Suprapubic skin (tissue), 4 donors: ENCODE data around the gene CTNND2. TPM values are rescaled to one million over a fixed set of nuclear protein-coding genes. Genes with fewer than 3 reads are reported as not detected.

ENCODE experiments used
- DNase-seq, 2 donors: peaks; one replicate each; pipeline ENCODE4 v3.0.0-alpha.2; 2019; ENCODE audit warnings: low spot score in 2 of 2
- H3K27ac ChIP-seq: fragments of 200-600 bp; sonication (generic); one replicate; pipeline ENCODE4 v1.5.1; 2019
- H3K27me3 ChIP-seq: fragments of 200-600 bp; sonication (generic); one replicate; pipeline ENCODE4 v1.5.1; 2019
- H3K36me3 ChIP-seq: fragments of 200-600 bp; sonication (generic); one replicate; pipeline ENCODE4 v1.5.1; 2019
- H3K4me1 ChIP-seq: fragments of 200-600 bp; sonication (generic); one replicate; pipeline ENCODE4 v1.5.1; 2019
- H3K4me3 ChIP-seq: fragments of 200-600 bp; sonication (generic); one replicate; pipeline ENCODE4 v1.5.1; 2019; ENCODE audit warnings: mild to moderate bottlenecking
- H3K9me3 ChIP-seq: fragments of 200-600 bp; sonication (generic); one replicate; pipeline ENCODE4 v1.5.1; 2019
- EP300 ChIP-seq: sonication (generic); formaldehyde crosslinking; IDR thresholded peaks from one replicate; pipeline ENCODE4 v1.6.1; 2017; ENCODE audit warnings: antibody characterized with exemption
- POLR2A ChIP-seq, 2 donors: fragments of 450-650 bp; IDR thresholded peaks; one replicate each; pipeline ENCODE4 v1.6.1; 2017; ENCODE audit warnings: antibody characterized with exemption in 2 of 2, mild to moderate bottlenecking in 2 of 2, moderate library complexity in 2 of 2
- POLR2AphosphoS5 ChIP-seq, 3 donors: sonication (generic); formaldehyde crosslinking; IDR thresholded peaks; one replicate each; pipeline ENCODE4 v1.6.1; 2017; ENCODE audit warnings: antibody characterized with exemption in 3 of 3
- WGBS: methylation state at CpG from one replicate; pipeline ENCODE4 v1.1.5; 2018; 5-methylcytosine and 5-hydroxymethylcytosine counted together
- total RNA-seq, 4 donors: library from RNA; depleted of rRNA; stranded (reverse); fragments of >200 nt; gene quantifications; one replicate each; pipeline ENCODE4 v1.1.0, GENCODE V29; 2016
- TF ChIP-seq, protein P1 (sequence below), 2 donors: fragments of 200-600 bp in 1 of 2; fragments of 450-650 bp in 1 of 2; sonication (generic) in 1 of 2; IDR thresholded peaks; one replicate each; pipeline ENCODE4 v1.5.1; 2016 to 2019; ENCODE audit warnings: antibody characterized with exemption in 2 of 2, mild to moderate bottlenecking in 1 of 2, moderate library complexity in 1 of 2

Gene CTNND2
- total RNA-seq, 4 donors from 2014 or later: 0.40 to 3.8 (median 2.2) TPM

DNA sequence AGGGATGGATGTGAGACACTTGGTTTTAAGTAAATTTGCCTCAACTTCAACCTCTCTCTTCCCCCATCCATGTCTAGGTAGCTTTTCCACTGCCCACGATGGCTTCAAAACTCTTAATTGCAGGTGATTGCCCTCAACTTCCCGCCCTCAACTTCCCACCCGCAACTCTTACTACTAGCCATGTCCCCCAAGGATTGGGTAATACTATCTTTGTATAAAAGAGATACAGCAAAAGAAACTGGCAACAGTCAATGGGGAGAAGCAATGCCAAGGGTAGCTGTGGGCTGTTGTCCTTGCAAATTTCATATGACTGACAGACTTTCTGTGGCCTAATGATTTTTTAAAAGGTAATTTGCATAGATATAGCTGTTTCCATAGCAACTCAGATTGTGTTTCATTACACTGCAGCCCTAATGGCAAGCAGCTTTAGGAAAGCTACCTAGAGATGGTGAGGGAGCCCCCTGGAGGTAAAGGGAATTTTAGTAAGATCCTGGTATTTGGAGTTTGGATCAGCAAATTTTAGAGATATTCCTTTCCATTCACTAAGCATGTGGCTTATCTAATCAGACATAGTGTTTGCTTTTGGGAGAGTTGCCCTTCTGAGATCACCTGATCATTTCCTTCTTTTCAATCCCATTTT, 721.7 kb downstream of the CTNND2 start:
- 63% methylated on average over 3 of the region's 3 CpGs for WGBS
- no peaks in the 10 kb centered on the region for H3K4me1 ChIP-seq
- no peaks in the 10 kb centered on the region for H3K27me3 ChIP-seq
- DNase-seq: no peak
- TF ChIP-seq, protein P1, sequence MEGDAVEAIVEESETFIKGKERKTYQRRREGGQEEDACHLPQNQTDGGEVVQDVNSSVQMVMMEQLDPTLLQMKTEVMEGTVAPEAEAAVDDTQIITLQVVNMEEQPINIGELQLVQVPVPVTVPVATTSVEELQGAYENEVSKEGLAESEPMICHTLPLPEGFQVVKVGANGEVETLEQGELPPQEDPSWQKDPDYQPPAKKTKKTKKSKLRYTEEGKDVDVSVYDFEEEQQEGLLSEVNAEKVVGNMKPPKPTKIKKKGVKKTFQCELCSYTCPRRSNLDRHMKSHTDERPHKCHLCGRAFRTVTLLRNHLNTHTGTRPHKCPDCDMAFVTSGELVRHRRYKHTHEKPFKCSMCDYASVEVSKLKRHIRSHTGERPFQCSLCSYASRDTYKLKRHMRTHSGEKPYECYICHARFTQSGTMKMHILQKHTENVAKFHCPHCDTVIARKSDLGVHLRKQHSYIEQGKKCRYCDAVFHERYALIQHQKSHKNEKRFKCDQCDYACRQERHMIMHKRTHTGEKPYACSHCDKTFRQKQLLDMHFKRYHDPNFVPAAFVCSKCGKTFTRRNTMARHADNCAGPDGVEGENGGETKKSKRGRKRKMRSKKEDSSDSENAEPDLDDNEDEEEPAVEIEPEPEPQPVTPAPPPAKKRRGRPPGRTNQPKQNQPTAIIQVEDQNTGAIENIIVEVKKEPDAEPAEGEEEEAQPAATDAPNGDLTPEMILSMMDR (IDR thresholded peaks at IDR 0.05): peak in 1 of 2 donors; percentile 7
- no peak for TF ChIP-seq EP300
- no peak overlapping the region for H3K27ac ChIP-seq
- H3K9me3 ChIP-seq: no peaks in the 10 kb centered on the region
- H3K4me3 ChIP-seq: no peak overlapping the region
- no peaks in the 10 kb centered on the region for H3K36me3 ChIP-seq

DNA sequence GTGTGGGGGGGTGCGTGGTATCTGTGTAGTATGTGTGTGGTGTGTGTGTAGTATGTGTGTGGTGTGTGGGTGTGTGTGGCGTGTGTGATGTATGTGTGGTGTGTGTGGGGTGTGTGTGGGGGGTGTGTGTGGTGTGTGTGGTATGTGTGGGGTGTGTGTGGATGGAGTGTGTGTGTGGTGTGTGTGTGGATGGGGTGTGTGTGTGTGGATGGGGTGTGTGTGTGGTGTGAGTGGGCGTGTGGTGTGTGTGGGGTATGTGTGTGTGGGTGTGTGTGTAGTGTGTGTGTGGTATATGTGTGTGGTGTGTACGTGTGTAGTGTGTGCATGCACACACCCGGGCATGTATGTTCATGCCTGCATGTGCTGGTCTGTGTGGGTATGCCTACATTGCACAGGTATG, 722.3 kb downstream of the CTNND2 start:
- H3K4me1 ChIP-seq: no peaks in the 10 kb centered on the region
- H3K27ac ChIP-seq: no peak overlapping the region
- no peaks in the 10 kb centered on the region for H3K36me3 ChIP-seq
- H3K9me3 ChIP-seq: no peaks in the 10 kb centered on the region
- no peak for DNase-seq
- no peak for TF ChIP-seq POLR2A (IDR thresholded peaks at IDR 0.05)
- no peak for TF ChIP-seq POLR2AphosphoS5 (IDR thresholded peaks at IDR 0.05)
- no peak for TF ChIP-seq EP300
- TF ChIP-seq, protein P1 (IDR thresholded peaks at IDR 0.05): no peak
- no peak overlapping the region for H3K4me3 ChIP-seq
- WGBS: 68% methylated on average over 5 of the region's 5 CpGs
- H3K27me3 ChIP-seq: no peaks in the 10 kb centered on the region

DNA sequence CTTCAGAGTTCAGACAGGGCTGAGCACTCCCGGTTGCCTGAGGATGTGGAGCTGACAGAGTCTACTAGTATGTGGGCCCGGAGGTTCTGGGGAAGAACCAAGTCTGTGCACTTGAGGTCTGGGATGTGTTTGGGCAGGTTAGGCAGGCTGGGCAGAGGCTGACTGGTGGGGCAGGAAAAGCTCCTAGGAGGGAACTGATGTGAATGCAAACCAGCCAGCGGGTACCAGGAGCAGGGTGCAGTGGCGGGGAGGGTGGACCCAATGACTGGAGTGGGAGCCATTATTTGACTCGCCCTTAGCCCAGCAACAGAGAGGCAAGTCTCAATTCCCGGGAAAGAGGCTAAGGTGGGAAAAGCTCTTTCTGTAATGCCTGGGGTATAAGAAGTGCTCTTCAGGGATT, 723.4 kb downstream of the CTNND2 start:
- Histone ChIP-seq H3K4me3 (no peak overlapping the region), H3K9me3 (no peaks in the 10 kb centered on the region), H3K4me1 (no peaks in the 10 kb centered on the region), H3K36me3 (no peaks in the 10 kb centered on the region), H3K27me3 (no peaks in the 10 kb centered on the region), H3K27ac (no peak overlapping the region)
- WGBS: 82% methylated on average over 6 of the region's 6 CpGs
- no peak for DNase-seq
- no peak for TF ChIP-seq POLR2A (IDR thresholded peaks at IDR 0.05)
- no peak for TF ChIP-seq EP300
- TF ChIP-seq POLR2AphosphoS5 (IDR thresholded peaks at IDR 0.05): no peak
- TF ChIP-seq, protein P1 (IDR thresholded peaks at IDR 0.05): no peak

DNA sequence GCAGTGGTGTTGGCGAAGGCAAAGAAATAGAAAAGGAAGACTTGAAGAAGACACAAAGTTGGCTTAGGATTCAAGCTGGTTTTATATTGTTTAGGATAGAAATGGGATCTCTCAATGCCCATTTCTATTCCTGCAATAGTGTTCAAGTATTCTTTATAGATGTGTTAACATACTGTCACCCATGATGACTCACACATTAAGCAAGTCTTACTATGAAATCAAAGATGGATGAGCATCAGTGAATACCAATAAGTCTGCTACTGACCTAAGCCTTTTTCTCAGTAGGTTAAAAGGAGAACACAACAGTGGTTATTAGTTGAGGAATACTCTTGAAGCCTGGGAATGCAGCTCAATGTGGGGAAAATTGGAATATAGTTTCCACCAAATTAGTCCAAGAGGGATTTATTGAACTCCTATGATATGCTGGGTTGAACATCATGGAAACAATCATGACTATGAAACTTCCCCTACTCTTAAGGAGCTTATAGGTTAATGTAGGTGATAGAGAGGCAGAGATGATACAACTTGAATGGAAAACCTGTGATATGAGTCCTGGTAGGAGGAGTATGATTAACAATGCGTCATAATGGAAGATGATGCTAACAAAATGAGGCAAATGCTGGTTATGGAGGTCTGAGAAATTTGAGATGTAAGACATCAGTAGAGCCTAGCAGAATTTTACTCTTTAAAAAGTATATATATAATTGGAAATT, 726.1 kb downstream of the CTNND2 start:
- Histone ChIP-seq H3K4me3 (no peak overlapping the region), H3K4me1 (no peaks in the 10 kb centered on the region), H3K36me3 (no peaks in the 10 kb centered on the region), H3K27ac (no peak overlapping the region), H3K27me3 (peaks cover 7% of the 10 kb centered on the region), H3K9me3 (no peaks in the 10 kb centered on the region)
- no peak for DNase-seq
- TF ChIP-seq POLR2A (IDR thresholded peaks at IDR 0.05) (no peak), POLR2AphosphoS5 (IDR thresholded peaks at IDR 0.05) (no peak), EP300 (no peak)
- 97% methylated on average over 2 of the region's 2 CpGs for WGBS

DNA sequence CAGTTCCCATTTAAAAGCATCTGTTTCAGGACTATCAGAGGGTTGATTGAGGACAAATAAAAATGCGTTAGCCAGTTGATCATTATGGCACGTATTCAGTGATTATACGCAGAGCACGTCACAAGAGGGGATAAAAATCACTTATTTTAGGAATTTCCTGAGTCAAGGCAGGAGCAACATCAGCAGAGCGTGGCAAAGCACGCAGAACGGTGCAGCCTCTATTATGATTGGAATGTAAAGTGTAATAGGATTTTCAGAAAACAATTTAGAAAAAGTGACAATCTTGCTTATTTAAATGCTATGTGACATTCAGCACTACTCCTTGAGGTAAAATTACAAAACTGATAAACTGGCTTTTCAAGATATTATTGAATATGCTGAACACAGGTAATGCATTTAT, 729.7 kb downstream of the CTNND2 start:
- no peak for DNase-seq
- H3K4me1 ChIP-seq: no peaks in the 10 kb centered on the region
- peaks cover 7% of the 10 kb centered on the region for H3K27me3 ChIP-seq
- H3K4me3 ChIP-seq: no peak overlapping the region
- H3K27ac ChIP-seq: no peak overlapping the region
- H3K9me3 ChIP-seq: no peaks in the 10 kb centered on the region
- no peak for TF ChIP-seq EP300
- no peak for TF ChIP-seq POLR2A (IDR thresholded peaks at IDR 0.05)
- no peak for TF ChIP-seq POLR2AphosphoS5 (IDR thresholded peaks at IDR 0.05)
- TF ChIP-seq, protein P1 (IDR thresholded peaks at IDR 0.05): no peak
- H3K36me3 ChIP-seq: no peaks in the 10 kb centered on the region
- WGBS: 58% methylated on average over 7 of the region's 7 CpGs
